ENCODE results near the gene CCDC78. TPM values are rescaled to one million over a fixed set of nuclear protein-coding genes. Genes with fewer than 3 reads are reported as not detected.

CCDC78 gene
- total and polyA plus RNA-seq, 2 of the 4 experiments (the other 2 are of a cell fraction): 0.54 to 4.6 TPM

DNA sequence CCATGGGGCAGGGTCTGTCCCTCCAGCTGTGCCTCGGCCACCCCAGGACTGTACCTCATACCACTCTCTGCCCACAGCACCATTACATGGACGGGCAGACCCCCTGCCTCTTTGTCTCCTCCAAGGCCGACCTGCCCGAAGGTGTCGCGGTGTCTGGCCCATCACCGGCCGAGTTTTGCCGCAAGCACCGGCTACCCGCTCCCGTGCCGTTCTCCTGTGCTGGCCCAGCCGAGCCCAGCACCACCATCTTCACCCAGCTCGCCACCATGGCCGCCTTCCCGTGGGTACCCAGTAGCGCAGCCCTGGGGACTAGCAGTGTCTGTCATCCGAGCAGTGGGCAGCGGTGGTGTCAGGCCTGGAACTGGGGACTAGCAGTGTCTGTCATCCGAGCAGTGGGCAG lies 53.4 kb downstream of the CCDC78 start:
- intact Hi-C loops (cut with micrococcal nuclease): no loop called here
- Histone ChIP-seq H4K5ac (ENCODE audit: low read depth, low read length) (no peak overlapping the region), H3K27me3 (ENCODE audit: control insufficient read depth, insufficient read depth, low read length) (no peaks in the 10 kb centered on the region), H4K91ac (ENCODE audit: insufficient read depth, low read depth, low read length) (no peak overlapping the region), H3K36me3 (ENCODE audit: control insufficient read depth, insufficient read depth, low read length) (peaks cover 47% of the 10 kb centered on the region), H4K20me1 (ENCODE audit: insufficient read depth, low read length) (peaks cover 27% of the 10 kb centered on the region), H3K18ac (ENCODE audit: low read depth, low read length) (no peak overlapping the region), H2AFZ (replicated peaks; ENCODE audit: low read length, poor library complexity) (no peak overlapping the region), H2AK9ac (replicated peaks; ENCODE audit: low read depth, low read length, poor library complexity) (no peak overlapping the region), H3K4ac (ENCODE audit: low read depth, low read length) (no peak overlapping the region), H3K4me1 (ENCODE audit: control insufficient read depth, insufficient read depth, low read length) (peaks cover 14% of the 10 kb centered on the region), H2BK15ac (ENCODE audit: low read depth, low read length) (no peak overlapping the region), H3K9me1 (ENCODE audit: insufficient read depth, low read length) (no peaks in the 10 kb centered on the region; the same call in 1 of the 2 replicates), H3K56ac (ENCODE audit: extremely low read depth, insufficient read depth, low read length) (no peak overlapping the region), H3K4me3 (ENCODE audit: insufficient read depth, low read depth, low read length) (no peak overlapping the region), H2BK120ac (ENCODE audit: low read depth, low read length) (no peak overlapping the region), H4K8ac (ENCODE audit: low read depth in 2 of 2, low read length in 2 of 2) (no peak overlapping the region), H3K79me1 (ENCODE audit: low read depth in 1 of 2, low read length in 2 of 2) (peaks cover 0 to 37% of the 10 kb centered on the region in 2 experiments; a peak in 1 of 4 replicates), H3K9me3 (ENCODE audit: control insufficient read depth, insufficient read depth, low read length) (no peaks in the 10 kb centered on the region), H3K4me2 (ENCODE audit: low read depth, low read length) (no peak overlapping the region), H3K23ac (ENCODE audit: low read depth, low read length) (no peak overlapping the region), H3K27ac (ENCODE audit: insufficient read depth, low read length) (no peak overlapping the region), H2BK20ac (ENCODE audit: low read depth, low read length) (no peak overlapping the region), H2AK5ac (ENCODE audit: low read depth, low read length) (no peak overlapping the region), H3K9ac (ENCODE audit: low read depth, low read length) (no peak overlapping the region), H2BK5ac (ENCODE audit: low read depth, low read length, poor library complexity, severe bottlenecking) (no peak overlapping the region), H3K14ac (replicated peaks; ENCODE audit: low read depth, low read length) (no peak overlapping the region)
- DNase-seq (no peak), ATAC-seq (ENCODE audit: low read depth) (no peak)
- dilution Hi-C loops (cut with HindIII; ENCODE audit: low sequenced_read_pairs, unreplicated experiment): no loop called here
- CTCF ChIA-PET: no interaction called here
- no peak for TF ChIP-seq FOS (IDR thresholded peaks at IDR 0.05; ENCODE audit: low read depth, low read length)
- no peak for TF ChIP-seq RAD21 (IDR thresholded peaks at IDR 0.05; ENCODE audit: low read length)
- no peak for TF ChIP-seq MAFK (IDR thresholded peaks at IDR 0.05; ENCODE audit: low read depth, low read length)
- TF ChIP-seq POLR2A (IDR thresholded peaks at IDR 0.05; ENCODE audit: low read depth, low read length): no peak
- no peak for TF ChIP-seq ELK1 (IDR thresholded peaks at IDR 0.05; ENCODE audit: borderline replicate concordance, low read depth, low read length)
- TF ChIP-seq, protein P1, sequence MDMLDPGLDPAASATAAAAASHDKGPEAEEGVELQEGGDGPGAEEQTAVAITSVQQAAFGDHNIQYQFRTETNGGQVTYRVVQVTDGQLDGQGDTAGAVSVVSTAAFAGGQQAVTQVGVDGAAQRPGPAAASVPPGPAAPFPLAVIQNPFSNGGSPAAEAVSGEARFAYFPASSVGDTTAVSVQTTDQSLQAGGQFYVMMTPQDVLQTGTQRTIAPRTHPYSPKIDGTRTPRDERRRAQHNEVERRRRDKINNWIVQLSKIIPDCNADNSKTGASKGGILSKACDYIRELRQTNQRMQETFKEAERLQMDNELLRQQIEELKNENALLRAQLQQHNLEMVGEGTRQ (IDR thresholded peaks at IDR 0.05; ENCODE audit: low read depth, low read length): no peak
- no peak for TF ChIP-seq RFX5 (IDR thresholded peaks at IDR 0.05; ENCODE audit: low read depth, low read length)
- no peak for TF ChIP-seq CEBPB (IDR thresholded peaks at IDR 0.05; ENCODE audit: low read depth, low read length)
- no peak for TF ChIP-seq RCOR1 (IDR thresholded peaks at IDR 0.05; ENCODE audit: insufficient replicate concordance, low read length)
- TF ChIP-seq BHLHE40 (IDR thresholded peaks at IDR 0.05; ENCODE audit: low read depth, low read length): no peak
- no peak for TF ChIP-seq SMC3 (IDR thresholded peaks at IDR 0.05; ENCODE audit: low read depth, low read length)
- no peak for TF ChIP-seq CHD1 (IDR thresholded peaks at IDR 0.05; ENCODE audit: low read depth, low read length)
- no peak for TF ChIP-seq NFE2L2 (IDR thresholded peaks at IDR 0.05; ENCODE audit: low read depth, low read length)
- TF ChIP-seq, protein P2, sequence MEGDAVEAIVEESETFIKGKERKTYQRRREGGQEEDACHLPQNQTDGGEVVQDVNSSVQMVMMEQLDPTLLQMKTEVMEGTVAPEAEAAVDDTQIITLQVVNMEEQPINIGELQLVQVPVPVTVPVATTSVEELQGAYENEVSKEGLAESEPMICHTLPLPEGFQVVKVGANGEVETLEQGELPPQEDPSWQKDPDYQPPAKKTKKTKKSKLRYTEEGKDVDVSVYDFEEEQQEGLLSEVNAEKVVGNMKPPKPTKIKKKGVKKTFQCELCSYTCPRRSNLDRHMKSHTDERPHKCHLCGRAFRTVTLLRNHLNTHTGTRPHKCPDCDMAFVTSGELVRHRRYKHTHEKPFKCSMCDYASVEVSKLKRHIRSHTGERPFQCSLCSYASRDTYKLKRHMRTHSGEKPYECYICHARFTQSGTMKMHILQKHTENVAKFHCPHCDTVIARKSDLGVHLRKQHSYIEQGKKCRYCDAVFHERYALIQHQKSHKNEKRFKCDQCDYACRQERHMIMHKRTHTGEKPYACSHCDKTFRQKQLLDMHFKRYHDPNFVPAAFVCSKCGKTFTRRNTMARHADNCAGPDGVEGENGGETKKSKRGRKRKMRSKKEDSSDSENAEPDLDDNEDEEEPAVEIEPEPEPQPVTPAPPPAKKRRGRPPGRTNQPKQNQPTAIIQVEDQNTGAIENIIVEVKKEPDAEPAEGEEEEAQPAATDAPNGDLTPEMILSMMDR (conservative IDR thresholded peaks at IDR 0.05; ENCODE audit: low read depth, low read length): no peak
- TF ChIP-seq MAZ (IDR thresholded peaks at IDR 0.05; ENCODE audit: borderline replicate concordance, low read depth, low read length): no peak
- no peak for TF ChIP-seq MXI1 (IDR thresholded peaks at IDR 0.05; ENCODE audit: borderline replicate concordance, low read depth, low read length)
- BruUV-seq (replicated peaks): no TSS peak
- POLR2A ChIA-PET (ENCODE audit: unreplicated experiment): no interaction called here
- 98% methylated on average over 11 of the region's 21 CpGs; no CpG with 5 or more reads in 1 of the 2 experiments for WGBS, 2 experiments (ENCODE audit: extremely low coverage in 2 of 2, insufficient read length in 1 of 2)
- in situ Hi-C loops (cut with MboI; ENCODE audit: low sequenced_read_pairs): no loop called here

All from IMR-90 (cell line).